Erythroblast (primary cell): ENCODE measurements around the gene UBE2D2.

Experiments
- GATA1 ChIP-seq: IDR thresholded peaks from 2 replicates; pipeline ENCODE4 v1.6.1; 2011; ENCODE audit warnings: low read depth, mild to moderate bottlenecking, control low read depth, low read length, moderate library complexity
- POLR2A ChIP-seq: IDR thresholded peaks from 2 replicates; pipeline ENCODE4 v1.6.1; 2011; ENCODE audit warnings: mild to moderate bottlenecking, low read length

- TF ChIP-seq POLR2A (no peak), GATA1 (no peak)
These were observed 8.1 kb upstream of the UBE2D2 start for GRCh38 chr5:139552893-139553575.
